DOHH2 (cell line): ENCODE data around the gene AGBL4.

Experiments used
- CTCF ChIP-seq: fragments of 200-600 bp; sonication (generic); IDR thresholded peaks from one replicate; pipeline ENCODE4 v1.5.1; 2014; ENCODE audit warnings: antibody characterized with exemption, mild to moderate bottlenecking, low read depth, low read length; ENCODE audit not compliant: poor library complexity, severe bottlenecking
- EZH2phosphoT487 ChIP-seq: fragments of 200-600 bp; sonication (generic); IDR thresholded peaks from 2 replicates; pipeline ENCODE4 v1.6.1; 2017; ENCODE audit warnings: borderline replicate concordance, mild to moderate bottlenecking, antibody characterized with exemption, low read length, moderate library complexity, mixed read lengths

- TF ChIP-seq CTCF (no peak), EZH2phosphoT487 (no peak)
Observed at GRCh38 chr1:48794816-48795215, 1228.9 kb downstream of the AGBL4 start.
